Transverse colon (tissue), 3 donors: Measurements from ENCODE around the gene OR6X1.

ENCODE experiments used
- EP300 ChIP-seq: sonication (generic); formaldehyde crosslinking; IDR thresholded peaks from one replicate; pipeline ENCODE4 v1.6.1; 2017; ENCODE audit warnings: antibody characterized with exemption, low read depth
- POLR2A ChIP-seq: fragments of 450-650 bp; IDR thresholded peaks from one replicate; pipeline ENCODE4 v1.6.1; 2016; ENCODE audit warnings: antibody characterized with exemption, mild to moderate bottlenecking, moderate library complexity
- TF ChIP-seq, protein P1 (sequence below), 5 experiments: fragments of 200-600 bp in 3 of 5; fragments of 450-650 bp in 2 of 5; sonication (generic) in 3 of 5; IDR thresholded peaks; 1 replicate in 2 of 5; 2 replicates in 3 of 5; pipeline ENCODE4 v1.5.1; 2016 to 2017; ENCODE audit warnings: antibody characterized with exemption in 5 of 5, inconsistent platforms in 3 of 5, mild to moderate bottlenecking in 2 of 5, moderate library complexity in 1 of 5

DNA sequence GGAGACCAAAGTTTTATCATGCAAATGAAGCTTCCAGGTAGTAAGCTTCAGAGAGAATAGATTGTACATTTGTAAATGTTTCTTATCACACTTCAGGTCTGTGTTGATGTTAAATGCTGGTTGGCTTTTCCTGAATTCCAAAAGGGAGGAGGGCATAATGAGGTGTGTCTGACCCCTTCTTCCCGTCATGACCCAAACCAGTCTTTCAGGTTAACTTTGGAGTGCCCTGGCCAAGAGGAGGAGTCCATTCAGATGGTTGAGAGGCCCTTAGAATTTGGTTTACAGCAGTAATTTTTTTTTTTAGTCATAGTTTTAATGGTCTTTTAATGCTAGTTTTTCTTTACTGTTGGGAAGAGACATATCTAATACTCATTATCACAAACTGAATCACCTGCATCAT is 2.5 kb downstream of the OR6X1 start:
- TF ChIP-seq, protein P1, sequence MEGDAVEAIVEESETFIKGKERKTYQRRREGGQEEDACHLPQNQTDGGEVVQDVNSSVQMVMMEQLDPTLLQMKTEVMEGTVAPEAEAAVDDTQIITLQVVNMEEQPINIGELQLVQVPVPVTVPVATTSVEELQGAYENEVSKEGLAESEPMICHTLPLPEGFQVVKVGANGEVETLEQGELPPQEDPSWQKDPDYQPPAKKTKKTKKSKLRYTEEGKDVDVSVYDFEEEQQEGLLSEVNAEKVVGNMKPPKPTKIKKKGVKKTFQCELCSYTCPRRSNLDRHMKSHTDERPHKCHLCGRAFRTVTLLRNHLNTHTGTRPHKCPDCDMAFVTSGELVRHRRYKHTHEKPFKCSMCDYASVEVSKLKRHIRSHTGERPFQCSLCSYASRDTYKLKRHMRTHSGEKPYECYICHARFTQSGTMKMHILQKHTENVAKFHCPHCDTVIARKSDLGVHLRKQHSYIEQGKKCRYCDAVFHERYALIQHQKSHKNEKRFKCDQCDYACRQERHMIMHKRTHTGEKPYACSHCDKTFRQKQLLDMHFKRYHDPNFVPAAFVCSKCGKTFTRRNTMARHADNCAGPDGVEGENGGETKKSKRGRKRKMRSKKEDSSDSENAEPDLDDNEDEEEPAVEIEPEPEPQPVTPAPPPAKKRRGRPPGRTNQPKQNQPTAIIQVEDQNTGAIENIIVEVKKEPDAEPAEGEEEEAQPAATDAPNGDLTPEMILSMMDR (IDR thresholded peaks at IDR 0.05): no peak
- no peak for TF ChIP-seq EP300
- TF ChIP-seq POLR2A: no peak
